Suppressor macrophage (primary cell): Measurements from ENCODE around the gene HPN.

Source experiments
- DNase-seq, 4 experiments: peaks; one replicate each; pipeline ENCODE4 v3.0.0-alpha.2; 2020 to 2022

The HPN gene

DNA sequence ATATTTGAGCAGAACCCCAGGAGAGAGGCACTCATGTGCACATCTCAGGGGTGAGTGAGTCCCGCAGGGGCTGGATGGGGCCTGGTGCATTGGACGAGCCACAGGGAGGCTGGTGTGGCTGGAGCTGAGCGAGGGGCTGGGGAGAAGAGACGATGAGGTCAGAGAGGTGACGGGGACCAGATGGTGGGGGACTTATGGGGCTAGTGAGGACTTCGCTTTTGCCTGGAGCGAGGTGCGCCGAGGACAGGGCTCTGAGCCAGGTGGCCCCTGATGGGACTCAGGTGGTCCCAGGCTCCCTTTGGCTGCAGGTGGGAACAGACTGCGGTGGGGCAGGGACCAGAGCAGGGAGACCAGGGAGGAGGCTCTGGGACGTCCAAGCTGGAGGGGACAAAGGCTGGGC, 67.2 kb downstream of the HPN start:
- no peak for DNase-seq

- DNase-seq = no peak
Measured at GRCh38 chr19:35109395-35110112, 68.0 kb downstream of the HPN start.

DNA sequence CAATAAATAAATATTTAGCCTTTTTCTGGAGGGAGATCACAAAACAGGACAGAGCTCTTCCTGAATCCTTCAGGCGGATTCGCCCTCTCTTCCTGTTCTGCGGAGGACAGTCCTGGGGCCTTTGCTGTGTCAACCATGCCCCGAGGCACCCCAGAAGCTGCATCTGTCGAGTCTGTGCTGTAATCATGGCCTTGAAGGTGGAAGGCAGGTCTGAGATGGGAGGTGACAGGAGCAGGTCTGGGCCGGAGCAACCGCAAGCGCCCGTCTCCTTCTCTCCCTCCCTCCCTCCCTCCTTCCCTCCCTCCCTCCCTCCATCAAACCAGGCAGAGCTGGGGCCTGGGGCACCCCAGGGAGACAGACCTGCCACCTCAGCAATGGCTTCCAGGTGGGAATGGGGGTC, 69.5 kb downstream of the HPN start:
- DNase-seq = no peak

GRCh38 chr19:35112995-35113688, 71.6 kb downstream of the HPN start:
- DNase-seq = no peak

DNA sequence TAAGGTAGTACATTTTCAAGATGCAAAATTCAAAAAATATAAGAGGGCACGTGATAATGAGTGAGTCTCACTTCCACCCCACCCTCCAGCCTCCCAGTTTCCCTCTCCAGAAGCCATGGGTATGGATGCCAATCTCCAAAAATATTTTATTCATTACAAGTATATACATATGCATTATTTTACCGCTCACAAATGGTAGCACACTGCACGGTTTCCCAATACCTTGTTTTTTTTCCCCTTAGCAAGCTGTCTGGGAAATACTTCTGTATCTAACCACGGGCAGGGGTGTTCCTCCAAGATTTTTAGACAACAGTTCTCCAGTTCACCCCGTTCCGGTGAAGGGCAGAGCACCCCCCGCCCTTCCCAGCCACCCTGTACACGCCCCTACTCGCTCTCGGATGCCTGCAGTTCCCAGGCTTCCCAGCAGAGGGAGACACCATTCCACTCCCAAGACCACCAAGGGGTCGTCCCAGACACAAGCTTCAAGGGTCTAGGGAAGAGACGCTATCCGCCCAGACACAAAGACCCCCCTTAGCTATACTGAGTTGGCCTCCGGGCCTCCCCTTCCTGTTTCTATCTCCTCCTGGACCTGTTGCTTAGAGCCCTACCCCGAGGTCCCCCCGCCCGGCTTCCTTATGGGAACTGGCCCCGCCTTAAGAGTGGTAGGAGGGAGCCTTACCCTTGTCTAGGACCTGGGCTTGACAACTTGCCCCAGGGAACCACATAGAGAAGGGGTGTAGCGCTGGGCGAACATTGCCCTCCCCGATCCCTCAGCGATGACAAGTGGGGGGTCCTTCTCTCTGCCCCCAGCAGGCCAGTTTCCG, 73.0 kb downstream of the HPN start:
- DNase-seq = peak; percentile 54 to 76 (median 65)

DNA sequence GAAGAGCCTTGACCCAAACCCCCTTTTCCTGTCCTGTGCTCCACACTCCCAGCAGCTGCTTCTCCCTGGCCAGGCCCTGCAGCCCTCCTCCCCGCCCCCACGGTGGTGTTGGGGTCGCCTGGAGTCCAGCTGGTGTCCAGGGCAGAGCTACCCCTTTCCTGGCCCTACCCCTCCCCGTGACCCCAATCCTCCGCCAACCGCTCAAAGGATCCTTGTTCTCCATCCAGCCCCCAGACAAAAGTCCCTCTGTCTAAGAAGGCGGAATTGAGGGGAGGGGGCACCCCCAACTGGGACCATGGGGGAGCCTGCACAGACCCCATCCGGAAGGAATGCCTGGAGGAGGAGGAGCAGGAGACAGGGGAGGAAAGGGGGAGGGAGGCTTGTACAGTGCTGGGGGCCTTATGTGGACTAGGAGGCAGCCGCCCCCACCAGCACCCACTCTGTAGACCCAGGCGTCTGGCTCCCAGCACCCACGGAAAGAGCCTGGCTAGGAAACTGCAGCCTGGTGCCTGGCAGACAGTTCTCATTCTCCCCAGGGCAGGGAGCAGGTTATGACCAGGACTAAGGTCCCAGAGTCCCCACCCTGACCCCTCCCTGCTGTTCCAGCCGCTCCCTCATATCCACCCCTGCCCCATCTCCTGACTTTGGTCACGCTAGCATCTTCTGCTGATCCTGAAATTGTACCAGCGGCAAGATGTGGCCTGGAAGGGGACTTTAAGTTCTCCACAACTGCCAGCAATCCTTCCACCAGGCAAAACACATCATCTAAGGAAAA, 73.8 kb downstream of the HPN start, which contains the start of gene FXYD3:
Gene FXYD3, plus strand, starts transcription at position 647 of the 775 bp plus-strand sequence. CDS start 3,554 bp downstream, outside the sequence.
- DNase-seq = no peak
